ENCODE measurements around the gene VSTM5.

GRCh38 chr11:93842461-93842860 lies 8.0 kb downstream of the VSTM5 start:
- no peak for TF ChIP-seq CTCF (optimal IDR thresholded peaks at IDR 0.05 in 1 of 3, IDR thresholded peaks at IDR 0.05 in 1 of 3, conservative IDR thresholded peaks at IDR 0.05 in 1 of 3; ENCODE audit: extremely low read depth in 1 of 3, insufficient read depth in 2 of 3, low read length in 3 of 3)
- no peak for TF ChIP-seq EZH2 (IDR thresholded peaks at IDR 0.05; ENCODE audit: low read length)
